Measurements from ENCODE around the gene ATG7. TPM values are rescaled to one million over a fixed set of nuclear protein-coding genes. Genes with fewer than 3 reads are reported as not detected.

The ATG7 gene
- total and polyA plus RNA-seq, 4 donors: 7.4 to 53.8 (median 15.6) TPM

GRCh38 chr3:11565072-11565471 lies 292.9 kb downstream of the ATG7 start:
- DNase-seq (ENCODE audit: low spot score): no peak

GRCh38 chr3:11565492-11565891 lies 293.3 kb downstream of the ATG7 start:
- H3K27ac ChIP-seq (ENCODE audit: low read depth in 1 of 2, low read length in 2 of 2): no peak overlapping the region
- no peak for TF ChIP-seq RAD21 (IDR thresholded peaks at IDR 0.05)
- TF ChIP-seq ZBTB33 (IDR thresholded peaks at IDR 0.05): no peak
- TF ChIP-seq REST (IDR thresholded peaks at IDR 0.05): no peak
- no peak for TF ChIP-seq TAF1 (conservative IDR thresholded peaks at IDR 0.05)
- no peak for TF ChIP-seq GABPA (IDR thresholded peaks at IDR 0.05 in 1 of 2, conservative IDR thresholded peaks at IDR 0.05 in 1 of 2)
- no peak for TF ChIP-seq MAX (IDR thresholded peaks at IDR 0.05)
- TF ChIP-seq RXRA (IDR thresholded peaks at IDR 0.05): no peak
- no peaks in the 10 kb centered on the region for H3K4me1 ChIP-seq (ENCODE audit: control insufficient read depth in 4 of 4, insufficient read depth in 4 of 4, low read length in 3 of 4)
- no peaks in the 10 kb centered on the region for H3K9me3 ChIP-seq (ENCODE audit: control insufficient read depth in 4 of 4, low read length in 3 of 4)
- no peak overlapping the region for H3K9ac ChIP-seq (ENCODE audit: low read depth in 1 of 2, low read length in 2 of 2)
- DNase-seq (ENCODE audit: low spot score): no peak
- 97% methylated on average over 12 of the region's 12 CpGs for WGBS
- H3K4me3 ChIP-seq (ENCODE audit: low read depth in 1 of 3, low read length in 3 of 3): no peak overlapping the region
- H3K27me3 ChIP-seq (ENCODE audit: control insufficient read depth in 4 of 4, insufficient read depth in 4 of 4, low read length in 3 of 4): no peaks in the 10 kb centered on the region
- peaks cover 0 to 18% (median 7%) of the 10 kb centered on the region in 4 donors for H3K36me3 ChIP-seq (ENCODE audit: control insufficient read depth in 4 of 4, insufficient read depth in 3 of 4, low read depth in 1 of 4, low read length in 3 of 4)

More at GRCh38 chr3:11565072-11565471, 292.9 kb downstream of the ATG7 start:
- no peaks in the 10 kb centered on the region for H3K27me3 ChIP-seq (ENCODE audit: control insufficient read depth in 4 of 4, insufficient read depth in 4 of 4, low read length in 3 of 4)
- no peaks in the 10 kb centered on the region for H3K4me1 ChIP-seq (ENCODE audit: control insufficient read depth in 4 of 4, insufficient read depth in 4 of 4, low read length in 3 of 4)
- 95% methylated on average over 16 of the region's 16 CpGs for WGBS
- peaks cover 0 to 18% (median 7%) of the 10 kb centered on the region in 4 donors for H3K36me3 ChIP-seq (ENCODE audit: control insufficient read depth in 4 of 4, insufficient read depth in 3 of 4, low read depth in 1 of 4, low read length in 3 of 4)
- no peaks in the 10 kb centered on the region for H3K9me3 ChIP-seq (ENCODE audit: control insufficient read depth in 4 of 4, low read length in 3 of 4)
- no peak overlapping the region for H3K27ac ChIP-seq (ENCODE audit: low read depth in 1 of 2, low read length in 2 of 2)
- TF ChIP-seq GABPA (IDR thresholded peaks at IDR 0.05 in 1 of 2, conservative IDR thresholded peaks at IDR 0.05 in 1 of 2) (no peak), HNF4A (conservative IDR thresholded peaks at IDR 0.05) (no peak), JUND (IDR thresholded peaks at IDR 0.05) (no peak), REST (IDR thresholded peaks at IDR 0.05) (no peak), HNF4G (IDR thresholded peaks at IDR 0.05) (no peak), RXRA (IDR thresholded peaks at IDR 0.05) (no peak), YY1 (IDR thresholded peaks at IDR 0.05) (no peak), FOXA2 (IDR thresholded peaks at IDR 0.05) (no peak)
- H3K4me3 ChIP-seq (ENCODE audit: low read depth in 1 of 3, low read length in 3 of 3): no peak overlapping the region
- H3K9ac ChIP-seq (ENCODE audit: low read depth in 1 of 2, low read length in 2 of 2): no peak overlapping the region
